ENCODE measurements around the gene TRIP6.

GRCh38 chr7:100897772-100898454 is 30.7 kb downstream of the TRIP6 start:
- TF ChIP-seq, protein P1, sequence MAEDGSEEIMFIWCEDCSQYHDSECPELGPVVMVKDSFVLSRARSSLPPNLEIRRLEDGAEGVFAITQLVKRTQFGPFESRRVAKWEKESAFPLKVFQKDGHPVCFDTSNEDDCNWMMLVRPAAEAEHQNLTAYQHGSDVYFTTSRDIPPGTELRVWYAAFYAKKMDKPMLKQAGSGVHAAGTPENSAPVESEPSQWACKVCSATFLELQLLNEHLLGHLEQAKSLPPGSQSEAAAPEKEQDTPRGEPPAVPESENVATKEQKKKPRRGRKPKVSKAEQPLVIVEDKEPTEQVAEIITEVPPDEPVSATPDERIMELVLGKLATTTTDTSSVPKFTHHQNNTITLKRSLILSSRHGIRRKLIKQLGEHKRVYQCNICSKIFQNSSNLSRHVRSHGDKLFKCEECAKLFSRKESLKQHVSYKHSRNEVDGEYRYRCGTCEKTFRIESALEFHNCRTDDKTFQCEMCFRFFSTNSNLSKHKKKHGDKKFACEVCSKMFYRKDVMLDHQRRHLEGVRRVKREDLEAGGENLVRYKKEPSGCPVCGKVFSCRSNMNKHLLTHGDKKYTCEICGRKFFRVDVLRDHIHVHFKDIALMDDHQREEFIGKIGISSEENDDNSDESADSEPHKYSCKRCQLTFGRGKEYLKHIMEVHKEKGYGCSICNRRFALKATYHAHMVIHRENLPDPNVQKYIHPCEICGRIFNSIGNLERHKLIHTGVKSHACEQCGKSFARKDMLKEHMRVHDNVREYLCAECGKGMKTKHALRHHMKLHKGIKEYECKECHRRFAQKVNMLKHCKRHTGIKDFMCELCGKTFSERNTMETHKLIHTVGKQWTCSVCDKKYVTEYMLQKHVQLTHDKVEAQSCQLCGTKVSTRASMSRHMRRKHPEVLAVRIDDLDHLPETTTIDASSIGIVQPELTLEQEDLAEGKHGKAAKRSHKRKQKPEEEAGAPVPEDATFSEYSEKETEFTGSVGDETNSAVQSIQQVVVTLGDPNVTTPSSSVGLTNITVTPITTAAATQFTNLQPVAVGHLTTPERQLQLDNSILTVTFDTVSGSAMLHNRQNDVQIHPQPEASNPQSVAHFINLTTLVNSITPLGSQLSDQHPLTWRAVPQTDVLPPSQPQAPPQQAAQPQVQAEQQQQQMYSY (CRISPR knock-in tag; IDR thresholded peaks at IDR 0.05) = no peak
- TF ChIP-seq RELA (CRISPR knock-in tag; IDR thresholded peaks at IDR 0.05; ENCODE audit: borderline replicate concordance) (no peak), CTCF (IDR thresholded peaks at IDR 0.05) (no peak), KAT7 (CRISPR knock-in tag; IDR thresholded peaks at IDR 0.05; ENCODE audit: borderline replicate concordance) (no peak)
